ENCODE results near the gene NECAB3.

NECAB3 gene

GRCh38 chr20:33663161-33664084, 10.8 kb downstream of the NECAB3 start:
- peak; percentile 91 for DNase-seq

GRCh38 chr20:33662172-33662571, 12.1 kb downstream of the NECAB3 start, which contains the start of gene C20orf144:
TSS of gene C20orf144 (plus strand) at chr20:33662327. CDS start at chr20:33662346, 19 bp downstream.
- no peak for DNase-seq

- no peak for DNase-seq
Observed at GRCh38 chr20:33660685-33661058, 13.6 kb downstream of the NECAB3 start.

- DNase-seq, result no peak
Observed at GRCh38 chr20:33660035-33660684, 14.1 kb downstream of the NECAB3 start.

- DNase-seq, result no peak
Observed at GRCh38 chr20:33659341-33660034, 14.7 kb downstream of the NECAB3 start.

DNA sequence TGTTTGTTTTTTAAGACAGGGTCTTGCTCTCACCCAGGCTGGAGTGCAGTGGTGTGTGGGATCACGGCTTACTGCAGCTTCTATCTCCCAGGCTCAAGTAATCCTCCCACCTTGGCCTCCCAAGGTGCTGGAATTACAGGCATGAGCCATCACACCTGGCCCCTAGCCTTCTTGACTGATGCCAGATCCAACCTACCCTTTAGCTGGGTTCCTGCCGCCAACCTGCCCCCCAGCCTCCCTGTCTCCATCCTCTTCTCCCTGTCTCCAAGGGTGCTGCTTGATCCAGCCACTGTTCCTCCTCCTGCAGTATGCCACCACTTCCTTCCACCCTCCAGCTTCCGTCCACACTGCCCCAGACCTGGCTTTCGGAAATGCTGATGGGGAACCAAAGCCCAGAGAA, 15.3 kb downstream of the NECAB3 start:
- DNase-seq, result no peak

DNA sequence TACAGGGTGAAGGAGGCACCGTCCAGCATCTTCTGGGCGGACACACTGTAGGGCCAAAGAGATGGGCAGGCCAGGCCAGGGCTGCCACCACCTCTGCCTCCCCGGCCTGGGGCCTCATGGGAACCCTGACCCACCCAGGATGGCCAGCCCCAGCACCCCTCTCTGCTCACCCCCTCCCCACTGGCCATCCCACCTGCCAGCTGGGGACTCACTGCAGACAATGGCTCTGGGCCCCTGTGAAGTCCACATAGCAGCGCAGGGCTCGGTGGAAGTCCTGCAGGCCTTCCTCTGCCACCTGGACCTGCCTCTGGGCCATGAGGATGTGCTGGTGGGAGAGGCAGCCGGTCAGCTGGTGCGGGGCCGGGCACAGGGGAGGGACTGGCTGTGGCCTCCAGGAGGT, 15.7 kb downstream of the NECAB3 start:
- no peak for DNase-seq

- no peak for DNase-seq
Observed at GRCh38 chr20:33657704-33658095, 16.5 kb downstream of the NECAB3 start.

DNA sequence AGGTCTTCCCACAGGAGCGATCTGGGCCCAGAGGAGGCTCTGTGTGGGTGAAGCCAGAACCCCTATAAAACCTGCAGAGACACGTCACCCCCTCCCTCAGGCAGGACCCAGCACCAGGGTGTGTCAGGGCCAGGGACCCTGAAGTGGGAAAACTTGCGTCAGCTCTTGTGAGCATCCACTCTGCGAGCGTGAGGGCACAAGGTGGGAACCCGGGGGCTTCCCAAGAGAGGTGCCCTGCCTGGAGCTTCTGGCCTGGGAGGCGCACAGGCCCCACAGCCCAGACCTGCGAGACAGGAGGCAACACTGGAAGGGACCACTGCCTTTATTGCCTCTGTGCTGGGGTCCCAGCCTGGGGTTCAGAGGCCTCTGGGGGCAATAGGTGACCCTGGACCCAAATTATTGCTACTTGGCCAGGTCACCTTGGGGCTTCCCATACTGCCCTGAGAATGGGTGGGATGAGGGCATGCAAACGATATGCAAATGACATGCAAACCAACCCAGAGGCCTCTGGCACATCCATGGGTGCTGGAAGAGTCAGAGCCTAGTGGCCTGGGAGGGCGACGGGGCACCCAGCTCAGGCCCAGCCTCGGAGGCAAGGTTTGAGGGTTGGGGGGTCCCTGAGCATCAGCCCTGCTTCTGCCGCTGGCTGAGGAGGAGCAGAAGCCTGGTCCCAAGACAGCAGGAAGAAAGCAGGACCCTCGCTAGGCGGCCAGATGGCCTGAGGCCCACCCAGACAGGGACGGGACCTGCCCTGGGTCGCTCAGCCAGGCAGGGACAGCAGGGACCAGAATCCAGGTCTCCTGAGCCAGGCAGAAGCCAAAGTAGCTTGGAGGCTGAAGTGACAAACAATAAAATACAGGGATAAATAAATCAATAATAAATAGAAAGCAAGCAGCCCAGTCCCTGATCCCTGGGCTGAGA, 17.2 kb downstream of the NECAB3 start:
- no peak for DNase-seq

GRCh38 chr20:33656010-33656782, 18.0 kb downstream of the NECAB3 start:
- DNase-seq, result no peak

- DNase-seq, result no peak
Observed at GRCh38 chr20:33655164-33655563, 19.1 kb downstream of the NECAB3 start.

DNA sequence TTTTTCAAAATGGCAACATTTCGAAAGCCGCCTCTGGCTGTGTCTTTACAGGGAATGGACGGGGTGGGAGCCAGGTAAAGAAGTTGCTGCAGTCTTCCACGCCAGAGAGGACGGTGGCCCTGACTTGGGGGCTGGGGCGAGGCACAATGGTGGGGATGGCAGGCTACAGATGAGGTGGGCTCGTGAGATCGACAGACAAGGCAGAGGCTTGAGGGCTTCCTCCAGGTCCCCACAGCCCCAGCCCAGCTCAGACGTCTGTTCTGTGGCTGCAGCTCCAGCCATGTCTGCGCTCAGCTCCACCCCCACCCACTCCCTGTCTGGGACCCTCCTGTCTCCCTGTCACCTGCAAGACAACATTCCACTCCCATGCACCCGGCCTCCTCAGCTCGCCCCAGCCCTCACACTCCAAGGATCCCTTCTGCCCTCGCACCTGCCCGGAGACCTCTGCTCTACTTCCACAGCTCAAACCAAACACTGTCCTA, 19.5 kb downstream of the NECAB3 start:
- DNase-seq, result no peak

GRCh38 chr20:33653900-33654596, 20.2 kb downstream of the NECAB3 start:
- no peak for DNase-seq

GRCh38 chr20:33653218-33653899, 20.9 kb downstream of the NECAB3 start:
- peak; percentile 74 for DNase-seq

DNA sequence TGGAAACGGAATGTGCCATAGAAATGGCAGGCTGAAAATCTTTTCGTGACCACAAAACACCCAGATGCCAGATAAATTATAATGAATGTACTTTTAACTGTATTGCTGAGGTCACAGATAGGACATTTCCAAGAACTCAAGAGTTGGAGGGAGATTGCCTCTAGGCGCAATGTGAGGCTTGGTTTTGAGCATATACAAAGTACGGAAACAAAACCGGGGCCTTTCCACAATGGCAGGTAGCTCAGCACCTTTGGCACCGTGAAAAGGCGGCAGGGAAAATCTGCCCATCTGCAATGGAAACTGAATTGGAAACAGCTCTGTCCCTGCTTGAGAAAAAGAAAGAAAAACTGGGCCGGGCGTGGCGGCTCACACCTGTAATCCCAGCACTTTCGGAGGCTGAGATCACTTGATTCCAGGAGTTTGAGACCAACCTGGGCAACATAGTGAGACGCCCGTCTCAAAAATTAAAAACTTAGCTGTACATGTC, 22.6 kb downstream of the NECAB3 start:
- DNase-seq, result no peak

GRCh38 chr20:33650753-33651561, 23.3 kb downstream of the NECAB3 start:
- no peak for DNase-seq

DNA sequence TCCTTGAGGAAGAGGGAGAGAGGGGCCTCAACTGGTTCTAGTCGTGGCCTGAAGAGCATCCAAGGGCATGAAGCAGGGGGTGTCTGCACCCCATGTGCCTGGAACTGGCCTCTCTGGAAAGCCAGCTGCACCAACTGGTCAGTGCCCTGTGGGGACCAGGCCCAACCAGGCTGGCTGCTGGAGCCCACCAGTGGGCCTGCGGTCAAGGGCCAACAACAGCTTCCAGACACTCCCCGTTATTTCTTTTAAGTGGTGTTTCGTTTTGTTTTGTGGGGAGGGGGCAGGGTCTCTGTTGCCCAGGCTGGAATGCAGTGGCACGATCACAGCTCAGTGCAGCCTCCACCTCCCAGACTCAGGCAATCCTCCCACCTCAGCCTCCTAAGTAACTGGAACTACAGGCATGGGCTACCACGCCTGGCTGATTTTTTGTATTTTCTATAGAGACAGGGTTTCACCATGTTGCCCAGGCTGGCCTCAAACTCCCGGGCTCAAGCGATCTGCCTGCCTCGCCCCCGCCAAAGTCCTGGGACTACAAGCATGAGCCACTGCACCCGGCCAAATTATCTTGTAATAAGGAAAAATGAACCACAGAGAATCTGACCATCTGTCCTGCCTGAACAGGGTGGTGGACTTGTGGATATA, 24.0 kb downstream of the NECAB3 start:
- DNase-seq, result no peak

DNA sequence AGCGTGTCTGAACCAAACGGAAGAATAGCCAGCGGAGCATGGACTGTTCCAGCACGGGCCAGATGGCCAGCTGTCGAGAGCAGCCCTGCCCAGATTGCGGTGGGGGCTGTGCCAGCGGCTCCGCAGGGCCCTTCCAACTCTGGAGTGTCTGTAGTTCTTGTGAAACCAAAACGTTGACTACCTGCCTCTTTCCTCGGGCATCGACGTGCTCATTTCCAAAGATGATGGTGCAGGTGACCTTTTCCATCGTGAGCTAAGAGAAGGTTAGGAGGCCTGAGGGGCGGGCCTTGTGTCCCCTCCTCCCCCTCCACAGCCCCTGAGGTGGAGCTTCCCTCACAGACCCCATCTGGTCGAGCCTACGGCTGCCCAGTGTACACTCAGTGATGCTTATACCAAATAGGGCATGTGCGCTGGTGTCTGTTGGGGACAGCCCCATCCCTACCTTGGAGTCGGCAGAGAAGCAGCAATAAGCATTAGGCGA, 25.0 kb downstream of the NECAB3 start:
- DNase-seq, result no peak
